RWPE2 (cell line): ENCODE results near the gene KAZN.

Experiments used
- ATAC-seq: fragments of 200-7000 bp; cut with Tn5 transposase; 3 replicates; pipeline ENCODE4 v1.9.1; 2021; ENCODE audit warnings: low read depth
- DNase-seq: peaks from one replicate; pipeline ENCODE4 v3.0.0-alpha.2; 2020; ENCODE audit warnings: low spot score
- H3K27ac ChIP-seq: fragments of 450-650 bp; 2 replicates; pipeline ENCODE4 v1.5.1; 2017; ENCODE audit warnings: mild to moderate bottlenecking; ENCODE audit not compliant: poor library complexity, severe bottlenecking
- H3K27me3 ChIP-seq: fragments of 250-450 bp; sonication (Bioruptor Pico); 2 replicates; pipeline ENCODE4 v1.5.1; 2021; ENCODE audit warnings: mild to moderate bottlenecking, moderate library complexity; ENCODE audit not compliant: insufficient read depth, poor library complexity, severe bottlenecking
- H3K36me3 ChIP-seq: fragments of 250-450 bp; sonication (Bioruptor Pico); 2 replicates; pipeline ENCODE4 v1.5.1; 2020; ENCODE audit warnings: low read depth, mild to moderate bottlenecking, moderate library complexity
- H3K4me1 ChIP-seq: fragments of 250-450 bp; sonication (Bioruptor Pico); 2 replicates; pipeline ENCODE4 v1.5.1; 2021; ENCODE audit warnings: mild to moderate bottlenecking, moderate library complexity; ENCODE audit not compliant: insufficient read depth, poor library complexity, severe bottlenecking
- H3K4me3 ChIP-seq: fragments of 250-450 bp; sonication (Bioruptor Pico); 2 replicates; pipeline ENCODE4 v1.5.1; 2021; ENCODE audit warnings: mild to moderate bottlenecking, moderate library complexity; ENCODE audit not compliant: severe bottlenecking
- H3K9me3 ChIP-seq: fragments of 250-450 bp; sonication (Bioruptor Pico); 2 replicates; pipeline ENCODE4 v1.5.1; 2021; ENCODE audit warnings: mild to moderate bottlenecking, moderate library complexity; ENCODE audit not compliant: severe bottlenecking
- TF ChIP-seq, protein P1 (sequence below): fragments of 450-650 bp; IDR thresholded peaks from one replicate; pipeline ENCODE4 v1.5.1; 2017; ENCODE audit warnings: mild to moderate bottlenecking, moderate library complexity; ENCODE audit not compliant: poor library complexity, severe bottlenecking

The KAZN gene

DNA sequence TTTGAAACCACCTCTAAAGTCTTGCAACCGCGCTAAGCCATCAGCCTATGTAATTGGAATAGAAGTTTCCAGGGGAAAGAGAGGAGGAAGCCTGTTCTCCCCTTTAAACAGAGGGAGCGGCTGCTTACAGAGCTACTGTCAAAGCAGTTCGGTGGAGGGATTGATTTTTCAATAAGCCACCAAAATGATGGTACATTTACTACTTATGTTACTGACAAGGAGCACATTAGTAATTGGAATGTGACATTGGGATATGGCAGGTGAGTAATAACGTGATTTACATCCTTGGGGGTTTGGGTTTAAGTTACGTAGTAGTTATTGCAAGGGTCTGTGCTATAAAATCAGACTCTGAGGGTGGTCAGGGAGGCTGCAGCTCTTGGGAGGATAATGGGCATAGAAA, 257.3 kb downstream of the KAZN start:
- H3K27ac ChIP-seq = no peak overlapping the region
- H3K4me3 ChIP-seq = no peak overlapping the region
- TF ChIP-seq, protein P1, sequence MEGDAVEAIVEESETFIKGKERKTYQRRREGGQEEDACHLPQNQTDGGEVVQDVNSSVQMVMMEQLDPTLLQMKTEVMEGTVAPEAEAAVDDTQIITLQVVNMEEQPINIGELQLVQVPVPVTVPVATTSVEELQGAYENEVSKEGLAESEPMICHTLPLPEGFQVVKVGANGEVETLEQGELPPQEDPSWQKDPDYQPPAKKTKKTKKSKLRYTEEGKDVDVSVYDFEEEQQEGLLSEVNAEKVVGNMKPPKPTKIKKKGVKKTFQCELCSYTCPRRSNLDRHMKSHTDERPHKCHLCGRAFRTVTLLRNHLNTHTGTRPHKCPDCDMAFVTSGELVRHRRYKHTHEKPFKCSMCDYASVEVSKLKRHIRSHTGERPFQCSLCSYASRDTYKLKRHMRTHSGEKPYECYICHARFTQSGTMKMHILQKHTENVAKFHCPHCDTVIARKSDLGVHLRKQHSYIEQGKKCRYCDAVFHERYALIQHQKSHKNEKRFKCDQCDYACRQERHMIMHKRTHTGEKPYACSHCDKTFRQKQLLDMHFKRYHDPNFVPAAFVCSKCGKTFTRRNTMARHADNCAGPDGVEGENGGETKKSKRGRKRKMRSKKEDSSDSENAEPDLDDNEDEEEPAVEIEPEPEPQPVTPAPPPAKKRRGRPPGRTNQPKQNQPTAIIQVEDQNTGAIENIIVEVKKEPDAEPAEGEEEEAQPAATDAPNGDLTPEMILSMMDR = no peak
- no peaks in the 10 kb centered on the region for H3K36me3 ChIP-seq
- DNase-seq (no peak), ATAC-seq (no peak)
- no peaks in the 10 kb centered on the region for H3K27me3 ChIP-seq
- H3K4me1 ChIP-seq = no peaks in the 10 kb centered on the region
- no peaks in the 10 kb centered on the region for H3K9me3 ChIP-seq

DNA sequence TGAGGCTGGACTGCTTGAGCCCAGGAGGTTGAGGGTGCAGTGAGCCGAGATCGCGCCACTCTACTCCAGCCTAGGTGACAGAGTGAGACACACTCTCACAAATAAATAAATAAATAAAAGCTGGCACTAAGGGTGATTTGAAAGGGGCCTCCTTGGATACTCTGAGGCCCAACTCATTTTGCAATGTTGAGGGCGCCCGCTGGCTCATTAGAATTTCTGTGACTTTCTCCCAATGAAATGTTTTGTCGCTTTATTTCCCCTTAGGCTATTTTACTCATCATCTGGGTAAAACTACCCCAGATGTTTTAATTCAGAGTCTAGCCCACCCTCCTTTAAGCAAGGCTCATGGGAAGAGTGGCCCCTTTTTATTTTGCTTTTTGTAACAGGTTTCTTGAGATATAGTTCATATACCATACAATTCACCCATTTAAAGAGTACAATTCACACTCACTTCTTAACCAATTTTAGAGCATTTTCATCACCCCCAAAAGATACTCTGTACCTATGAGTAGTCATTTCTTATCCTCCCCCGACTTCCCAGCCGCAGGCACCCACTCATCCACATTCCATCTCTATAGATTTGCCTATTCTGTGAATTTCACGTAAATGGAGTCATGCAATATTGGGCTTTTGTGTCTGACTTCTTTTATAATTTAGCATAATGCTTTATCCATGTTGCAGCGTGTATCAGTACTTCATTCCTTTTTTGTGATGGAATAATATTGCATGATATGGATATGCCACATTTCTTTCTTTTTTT, 259.1 kb downstream of the KAZN start:
- Histone ChIP-seq H3K4me3 (no peak overlapping the region), H3K27ac (no peak overlapping the region), H3K9me3 (no peaks in the 10 kb centered on the region), H3K4me1 (no peaks in the 10 kb centered on the region), H3K36me3 (no peaks in the 10 kb centered on the region), H3K27me3 (no peaks in the 10 kb centered on the region)
- TF ChIP-seq, protein P1 = no peak
- ATAC-seq (no peak), DNase-seq (no peak)

DNA sequence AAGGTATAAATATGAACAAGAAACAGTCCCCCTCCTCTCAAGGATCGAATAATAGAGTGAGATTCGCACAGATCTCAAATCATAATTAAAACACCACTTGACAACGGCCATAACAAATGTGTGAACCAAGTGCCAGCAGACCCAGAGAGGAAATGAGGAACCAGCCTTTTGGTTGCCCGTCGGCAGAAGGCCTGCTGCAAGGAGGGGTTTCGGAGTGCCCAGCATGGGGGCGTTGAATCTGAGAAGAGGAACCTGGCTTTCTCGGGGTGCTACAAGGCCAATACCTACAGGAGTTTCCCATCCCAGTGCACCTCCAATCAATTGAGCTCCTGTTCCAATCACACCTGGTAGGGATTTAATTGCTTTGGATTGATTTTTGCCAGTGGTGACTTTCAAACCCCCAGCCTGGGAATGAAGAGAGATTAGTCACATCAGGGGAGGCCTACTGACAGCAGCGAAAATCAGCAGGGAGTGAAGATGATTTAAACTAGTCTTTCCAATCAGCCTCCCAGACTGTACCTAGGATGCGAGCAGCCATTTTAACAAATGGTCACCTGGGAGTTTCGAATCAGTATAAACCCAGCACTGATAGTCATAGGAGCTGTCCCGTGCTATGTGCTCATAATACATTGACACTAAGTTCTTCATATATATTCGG, 263.8 kb downstream of the KAZN start:
- ATAC-seq = no peak
- Histone ChIP-seq H3K27ac (no peak overlapping the region), H3K9me3 (no peaks in the 10 kb centered on the region), H3K4me3 (no peak overlapping the region), H3K27me3 (no peaks in the 10 kb centered on the region), H3K4me1 (no peaks in the 10 kb centered on the region), H3K36me3 (no peaks in the 10 kb centered on the region)
- TF ChIP-seq, protein P1 = no peak
- DNase-seq = no peak

DNA sequence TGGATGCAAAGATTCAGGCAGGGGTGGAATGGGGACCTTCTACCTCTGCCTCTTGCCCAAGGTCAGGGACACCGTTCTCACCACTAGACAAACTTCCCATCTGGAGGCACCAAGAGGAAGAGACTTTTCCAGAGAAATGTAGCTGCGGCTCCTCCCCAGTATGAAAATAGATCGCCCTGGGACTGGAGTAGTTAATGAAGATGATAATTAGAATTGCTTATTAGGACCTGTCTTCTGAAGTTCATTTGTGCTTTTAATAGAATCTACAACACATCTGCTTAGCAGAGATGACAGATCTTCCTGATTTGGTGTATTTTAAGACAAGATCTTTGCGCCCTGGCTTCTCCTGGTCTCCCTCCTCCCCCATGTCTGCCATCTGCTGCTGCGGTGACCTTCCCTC, 266.6 kb downstream of the KAZN start:
- H3K4me3 ChIP-seq = no peak overlapping the region
- TF ChIP-seq, protein P1 = no peak

More for the DNA sequence above, 266.6 kb downstream of the KAZN start:
- H3K4me1 ChIP-seq = no peaks in the 10 kb centered on the region
- no peaks in the 10 kb centered on the region for H3K9me3 ChIP-seq
- H3K27ac ChIP-seq = no peak overlapping the region
- H3K27me3 ChIP-seq = no peaks in the 10 kb centered on the region
- ATAC-seq = no peak
- H3K36me3 ChIP-seq = no peaks in the 10 kb centered on the region
- DNase-seq = no peak
